Kidney epithelial cell (primary cell): Measurements from ENCODE around the gene ECHDC3. TPM values are rescaled to one million over a fixed set of nuclear protein-coding genes. Genes with fewer than 3 reads are reported as not detected.

Experiments
- DNase-seq: peaks from one replicate; pipeline ENCODE4 v3.0.0-alpha.2; 2010; ENCODE audit warnings: low read depth
- H3K27me3 ChIP-seq: 2 replicates; pipeline ENCODE4 v1.6.0; 2011; ENCODE audit warnings: low read length; ENCODE audit not compliant: control insufficient read depth, insufficient read depth
- H3K36me3 ChIP-seq: 2 replicates; pipeline ENCODE4 v1.5.1; 2011; ENCODE audit warnings: low read length; ENCODE audit not compliant: control insufficient read depth, insufficient read depth
- H3K4me3 ChIP-seq: 2 replicates; pipeline ENCODE4 v1.5.1; 2011; ENCODE audit warnings: low read depth, mild to moderate bottlenecking, control low read depth, low read length
- total RNA-seq: library from RNA; depleted of rRNA; stranded (reverse); fragments of >200 nt; gene quantifications from 2 replicates; pipeline ENCODE4 v1.2.3, GENCODE V29; 2015
- TF ChIP-seq, protein P1 (sequence below): IDR thresholded peaks from 2 replicates; pipeline ENCODE4 v1.5.1; 2011; ENCODE audit warnings: mild to moderate bottlenecking, moderate library complexity, low read length, control low read depth, inconsistent platforms; ENCODE audit not compliant: insufficient read depth, poor library complexity, severe bottlenecking

ECHDC3 gene
- total RNA-seq, 1 donor from 2014 or later = 35.1 TPM

DNA sequence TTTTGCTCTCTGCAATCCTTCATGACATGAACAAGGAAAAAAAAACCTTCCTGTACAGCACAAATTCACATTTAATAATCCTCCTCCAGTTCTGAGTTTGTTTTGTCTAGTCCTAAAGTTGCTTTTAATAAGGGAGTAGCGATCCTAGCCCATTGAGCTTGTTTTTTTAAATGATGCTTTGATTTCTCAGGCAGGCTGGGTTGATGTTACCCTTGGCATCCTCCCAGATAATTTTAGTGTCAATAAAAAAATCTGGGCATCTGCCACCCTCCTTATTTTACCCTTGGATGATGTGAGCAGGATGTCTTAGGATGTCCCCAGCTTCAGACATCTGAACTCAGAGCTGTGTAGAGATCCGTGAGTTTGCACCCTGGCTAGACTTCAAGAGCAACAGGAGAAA, 47.1 kb downstream of the ECHDC3 start:
- DNase-seq = no peak
- no peak overlapping the region for H3K4me3 ChIP-seq
- H3K27me3 ChIP-seq = no peaks in the 10 kb centered on the region
- H3K36me3 ChIP-seq = no peaks in the 10 kb centered on the region
- TF ChIP-seq, protein P1, sequence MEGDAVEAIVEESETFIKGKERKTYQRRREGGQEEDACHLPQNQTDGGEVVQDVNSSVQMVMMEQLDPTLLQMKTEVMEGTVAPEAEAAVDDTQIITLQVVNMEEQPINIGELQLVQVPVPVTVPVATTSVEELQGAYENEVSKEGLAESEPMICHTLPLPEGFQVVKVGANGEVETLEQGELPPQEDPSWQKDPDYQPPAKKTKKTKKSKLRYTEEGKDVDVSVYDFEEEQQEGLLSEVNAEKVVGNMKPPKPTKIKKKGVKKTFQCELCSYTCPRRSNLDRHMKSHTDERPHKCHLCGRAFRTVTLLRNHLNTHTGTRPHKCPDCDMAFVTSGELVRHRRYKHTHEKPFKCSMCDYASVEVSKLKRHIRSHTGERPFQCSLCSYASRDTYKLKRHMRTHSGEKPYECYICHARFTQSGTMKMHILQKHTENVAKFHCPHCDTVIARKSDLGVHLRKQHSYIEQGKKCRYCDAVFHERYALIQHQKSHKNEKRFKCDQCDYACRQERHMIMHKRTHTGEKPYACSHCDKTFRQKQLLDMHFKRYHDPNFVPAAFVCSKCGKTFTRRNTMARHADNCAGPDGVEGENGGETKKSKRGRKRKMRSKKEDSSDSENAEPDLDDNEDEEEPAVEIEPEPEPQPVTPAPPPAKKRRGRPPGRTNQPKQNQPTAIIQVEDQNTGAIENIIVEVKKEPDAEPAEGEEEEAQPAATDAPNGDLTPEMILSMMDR = no peak

DNA sequence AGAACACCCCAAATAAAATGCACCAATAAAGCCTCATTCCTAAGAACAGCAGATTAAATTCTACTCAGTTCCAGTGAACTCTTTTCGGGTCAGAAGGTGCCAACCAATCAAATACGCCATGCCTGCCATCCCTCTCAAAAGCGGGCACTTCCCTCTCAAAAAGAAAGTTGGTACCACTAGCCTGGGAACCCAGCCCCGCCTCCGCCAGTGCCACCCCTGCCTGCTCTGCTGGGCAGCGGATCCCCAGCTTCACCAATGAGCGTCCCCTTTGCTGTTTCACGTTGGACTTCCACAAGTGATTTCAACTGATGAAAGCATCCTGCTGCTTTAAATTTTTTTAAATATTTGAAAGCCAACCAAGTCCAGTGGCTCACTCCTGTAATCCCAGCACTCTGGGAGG, 47.8 kb downstream of the ECHDC3 start:
- Histone ChIP-seq H3K4me3 (no peak overlapping the region), H3K27me3 (no peaks in the 10 kb centered on the region), H3K36me3 (no peaks in the 10 kb centered on the region)
- DNase-seq = no peak
- TF ChIP-seq, protein P1 = no peak

GRCh38 chr10:11793762-11794479, 51.7 kb downstream of the ECHDC3 start:
- DNase-seq = peak; percentile 89
- TF ChIP-seq, protein P1 = no peak
- H3K27me3 ChIP-seq = no peaks in the 10 kb centered on the region

DNA sequence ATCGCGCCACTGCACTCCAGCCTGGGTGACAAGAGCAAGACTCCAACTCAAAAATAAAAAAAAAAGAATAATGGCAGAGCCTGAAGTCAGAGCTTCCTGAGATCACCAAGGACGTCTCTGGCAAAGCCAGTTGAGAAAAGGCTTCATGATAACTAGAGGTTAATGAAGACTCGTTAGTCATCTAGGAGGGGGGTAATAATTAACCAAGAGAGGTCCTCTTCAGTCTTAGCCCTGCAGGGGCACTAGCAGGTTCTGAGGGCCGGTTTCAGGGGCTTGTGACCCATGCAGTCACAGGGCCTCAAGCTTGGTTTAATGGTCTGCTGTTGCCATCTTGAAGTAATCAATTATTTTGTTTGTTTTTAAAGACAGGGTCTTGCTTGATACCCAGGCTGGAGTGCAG, 52.4 kb downstream of the ECHDC3 start:
- peak; percentile 42 for DNase-seq
- TF ChIP-seq, protein P1 = no peak
- Histone ChIP-seq H3K36me3 (no peaks in the 10 kb centered on the region), H3K27me3 (no peaks in the 10 kb centered on the region), H3K4me3 (no peak overlapping the region)

More at GRCh38 chr10:11793762-11794479, 51.7 kb downstream of the ECHDC3 start:
- Histone ChIP-seq H3K4me3 (no peak overlapping the region), H3K36me3 (no peaks in the 10 kb centered on the region)

GRCh38 chr10:11795101-11795920, 53.1 kb downstream of the ECHDC3 start:
- no peak for DNase-seq
- Histone ChIP-seq H3K27me3 (no peaks in the 10 kb centered on the region), H3K4me3 (no peak overlapping the region), H3K36me3 (no peaks in the 10 kb centered on the region)
- TF ChIP-seq, protein P1 = no peak
